Measurements from ENCODE around the gene AGPAT3.
A peak's percentile ranks its signal among the peaks of the same experiment; 100 is the strongest.

AGPAT3 gene

GRCh38 chr21:43825936-43826622, 38.9 kb upstream of the AGPAT3 start:
- DNase-seq, result no peak
- in situ Hi-C loops (cut with HindIII; ENCODE audit: low pct_ligation_motif_present, low sequenced_read_pairs), result no loop called here
- H3K27me3 ChIP-seq (replicated peaks), result peaks cover 5% of the 10 kb centered on the region
- H3K36me3 ChIP-seq (replicated peaks), result no peaks in the 10 kb centered on the region
- no peak overlapping the region for H3K4me3 ChIP-seq (ENCODE audit: low read depth, low read length)
- no peak overlapping the region for H3K27ac ChIP-seq
- peak; percentile 48 for TF ChIP-seq CTCF (IDR thresholded peaks at IDR 0.05; ENCODE audit: low read depth, low read length, missing control alignments)

DNA sequence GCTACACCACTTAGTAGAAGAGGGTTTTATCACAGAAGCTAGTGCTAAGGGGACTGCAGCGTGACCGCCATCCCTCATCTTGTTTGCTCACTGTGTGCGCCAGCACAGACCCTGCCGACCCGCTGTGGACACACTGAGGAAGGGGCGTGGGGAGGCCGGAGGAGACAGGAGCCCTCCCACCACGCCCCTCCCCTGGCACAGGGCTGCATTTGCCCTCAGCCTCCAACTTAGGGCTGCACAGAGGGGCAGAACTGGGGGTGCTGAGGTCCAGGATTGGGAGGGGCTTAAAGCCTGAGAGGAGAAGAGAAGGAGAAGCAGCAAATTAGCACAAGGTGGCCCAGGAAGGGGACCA, 38.4 kb upstream of the AGPAT3 start:
- Histone ChIP-seq H3K27ac (no peak overlapping the region), H3K36me3 (replicated peaks) (no peaks in the 10 kb centered on the region), H3K27me3 (replicated peaks) (peaks cover 7% of the 10 kb centered on the region), H3K4me3 (ENCODE audit: low read depth, low read length) (no peak overlapping the region)
- TF ChIP-seq CTCF (IDR thresholded peaks at IDR 0.05; ENCODE audit: low read depth, low read length, missing control alignments), result no peak
- in situ Hi-C loops (cut with HindIII; ENCODE audit: low pct_ligation_motif_present, low sequenced_read_pairs), result no loop called here
- no peak for DNase-seq

DNA sequence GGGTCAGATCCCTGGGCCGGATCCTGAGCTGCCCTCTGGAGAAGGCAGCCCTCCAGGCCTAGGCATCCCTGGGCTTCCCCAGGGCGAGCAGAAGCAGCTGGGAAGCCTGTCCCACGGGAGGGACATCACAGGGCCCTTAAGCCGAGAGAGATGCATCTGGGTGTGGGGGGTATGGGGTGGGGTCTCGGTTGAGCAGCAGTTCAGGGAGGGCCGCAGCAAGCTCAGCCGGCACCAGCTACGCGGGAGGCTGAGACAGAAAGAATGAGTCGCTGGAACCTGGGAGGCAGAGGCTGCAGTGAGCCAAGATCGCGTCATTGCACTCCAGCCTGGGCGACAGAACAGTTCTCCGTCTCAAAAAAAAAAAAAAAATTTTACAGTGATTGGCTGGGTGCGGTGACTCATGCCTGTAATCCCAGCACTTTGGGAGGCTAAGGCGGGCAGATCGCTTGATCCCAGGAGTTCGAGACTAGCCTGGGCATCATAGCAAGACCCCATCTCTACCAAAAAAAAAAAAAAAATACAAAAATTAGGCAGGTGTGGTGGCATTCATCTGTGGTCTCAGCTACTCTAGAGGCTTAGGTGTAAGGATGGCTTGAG, 37.9 kb upstream of the AGPAT3 start:
- H3K4me3 ChIP-seq (ENCODE audit: low read depth, low read length), result no peak overlapping the region
- peaks cover 7% of the 10 kb centered on the region for H3K27me3 ChIP-seq (replicated peaks)
- peak; percentile 78 for DNase-seq
- no peak overlapping the region for H3K27ac ChIP-seq
- TF ChIP-seq CTCF (IDR thresholded peaks at IDR 0.05; ENCODE audit: low read depth, low read length, missing control alignments), result no peak
- H3K36me3 ChIP-seq (replicated peaks), result no peaks in the 10 kb centered on the region
- in situ Hi-C loops (cut with HindIII; ENCODE audit: low pct_ligation_motif_present, low sequenced_read_pairs), result no loop called here

- Histone ChIP-seq H3K27me3 (replicated peaks) (peaks cover 7% of the 10 kb centered on the region), H3K4me3 (ENCODE audit: low read depth, low read length) (no peak overlapping the region), H3K27ac (no peak overlapping the region), H3K36me3 (replicated peaks) (no peaks in the 10 kb centered on the region)
- in situ Hi-C loops (cut with HindIII; ENCODE audit: low pct_ligation_motif_present, low sequenced_read_pairs), result no loop called here
- TF ChIP-seq CTCF (IDR thresholded peaks at IDR 0.05; ENCODE audit: low read depth, low read length, missing control alignments), result no peak
- DNase-seq, result no peak
Measured at GRCh38 chr21:43829161-43829560, 35.9 kb upstream of the AGPAT3 start.

DNA sequence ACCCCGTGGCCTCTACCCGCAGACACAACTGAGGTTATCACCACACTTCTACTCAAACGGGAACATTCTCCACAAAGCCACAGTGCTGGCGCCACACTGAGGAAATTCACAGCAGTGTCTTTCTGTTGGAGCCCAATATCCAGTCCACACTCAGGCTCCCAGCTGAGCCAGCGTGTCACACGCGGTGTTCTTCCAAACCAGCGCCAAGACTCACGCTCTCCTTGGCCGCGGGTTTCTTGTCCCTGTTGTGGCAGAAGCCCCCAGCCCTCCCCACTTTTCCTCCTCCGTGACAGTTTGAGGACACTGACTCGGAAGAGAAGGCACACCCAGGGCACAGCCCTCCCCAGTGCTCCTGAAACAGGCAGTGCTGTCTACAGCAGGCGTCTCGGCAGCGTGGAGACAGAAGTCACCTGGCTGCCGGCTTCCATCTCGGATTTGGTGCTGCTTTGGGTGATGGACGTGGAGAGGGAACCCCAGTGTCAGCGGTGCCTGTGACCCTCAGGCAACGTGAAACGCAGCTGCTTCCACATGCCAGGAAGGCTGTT, 35.4 kb upstream of the AGPAT3 start:
- Histone ChIP-seq H3K4me3 (ENCODE audit: low read depth, low read length) (no peak overlapping the region), H3K36me3 (replicated peaks) (no peaks in the 10 kb centered on the region), H3K27ac (no peak overlapping the region), H3K27me3 (replicated peaks) (peaks cover 7% of the 10 kb centered on the region)
- in situ Hi-C loops (cut with HindIII; ENCODE audit: low pct_ligation_motif_present, low sequenced_read_pairs), result no loop called here
- peak; percentile 5 for TF ChIP-seq CTCF (IDR thresholded peaks at IDR 0.05; ENCODE audit: low read depth, low read length, missing control alignments)
- DNase-seq, result no peak
